Stimulated activated CD4-positive, alpha-beta T cell treated with anti-CD3 and anti-CD28 coated beads, Interleukin-12 subunit alpha, Interleukin-12 subunit beta, amount 100 ng/mL, for 24 hours (primary cell): ENCODE results near the gene CDHR4.
"Not testable (repeated sequence)": the region's sequence is repeated elsewhere in the genome, so short reads cannot be mapped to it uniquely, and the experiment has no call there.

Source experiments
- DNase-seq, 2 experiments: peaks; one replicate each; pipeline ENCODE4 v3.0.0-alpha.2; 2020; ENCODE audit warnings: low read depth in 2 of 2

CDHR4 gene

DNA sequence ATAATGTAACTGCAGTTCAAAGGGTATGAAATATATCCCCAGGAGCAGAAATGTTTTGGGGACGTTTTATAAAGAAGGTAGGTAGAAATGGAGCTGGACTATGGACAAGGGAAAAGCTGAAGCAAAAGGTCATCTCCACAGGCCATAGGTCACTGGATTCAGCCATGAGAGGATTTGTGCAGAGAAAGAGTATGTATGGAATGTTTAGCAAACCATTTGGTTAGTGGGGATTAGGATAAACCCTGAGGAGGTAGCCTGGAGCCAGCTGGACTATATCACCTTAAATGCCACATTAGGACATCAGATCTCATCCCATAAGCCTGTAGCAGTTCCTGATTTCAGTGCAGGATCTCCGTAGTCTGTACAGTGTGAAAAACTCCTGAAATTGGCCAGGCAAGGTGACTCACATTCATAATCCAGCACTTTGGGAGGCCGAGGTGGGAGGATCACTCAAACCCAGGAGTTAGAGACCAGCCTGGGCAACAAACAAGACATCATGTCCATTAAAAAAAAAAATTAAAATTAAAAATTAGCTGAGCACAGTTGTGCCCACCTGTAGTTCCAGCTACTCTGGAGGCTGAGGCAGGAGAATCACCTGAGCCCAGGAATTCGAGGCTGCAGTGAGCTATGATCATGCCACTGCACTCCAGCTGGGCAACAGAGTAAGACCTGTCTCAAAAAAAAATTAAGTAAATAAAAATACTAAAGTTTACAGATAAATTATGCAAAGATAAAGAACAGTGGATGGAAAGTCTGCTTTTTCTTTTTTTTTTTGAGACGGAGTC lies 18.1 kb downstream of the CDHR4 start:
- no peak for DNase-seq

DNA sequence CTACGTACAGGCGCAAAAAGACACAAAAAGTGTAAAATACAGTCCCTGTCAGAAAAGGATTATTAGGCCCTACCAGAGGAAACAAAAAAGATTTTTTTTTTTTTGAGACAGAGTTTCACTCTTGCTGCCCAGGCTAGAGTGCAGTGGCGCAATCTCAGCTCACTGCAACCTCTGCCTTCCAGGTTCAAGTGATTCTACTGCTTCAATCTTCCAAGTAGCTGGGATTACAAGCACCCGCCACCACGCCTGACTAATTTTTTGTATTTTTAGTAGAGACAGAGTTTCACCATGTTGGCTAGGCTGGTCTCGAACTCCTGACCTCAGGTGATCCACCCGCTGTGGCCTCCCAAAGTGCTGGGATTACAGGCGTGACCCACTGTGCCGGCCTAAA lies 18.7 kb downstream of the CDHR4 start:
- DNase-seq: not testable (repeated sequence)

DNA sequence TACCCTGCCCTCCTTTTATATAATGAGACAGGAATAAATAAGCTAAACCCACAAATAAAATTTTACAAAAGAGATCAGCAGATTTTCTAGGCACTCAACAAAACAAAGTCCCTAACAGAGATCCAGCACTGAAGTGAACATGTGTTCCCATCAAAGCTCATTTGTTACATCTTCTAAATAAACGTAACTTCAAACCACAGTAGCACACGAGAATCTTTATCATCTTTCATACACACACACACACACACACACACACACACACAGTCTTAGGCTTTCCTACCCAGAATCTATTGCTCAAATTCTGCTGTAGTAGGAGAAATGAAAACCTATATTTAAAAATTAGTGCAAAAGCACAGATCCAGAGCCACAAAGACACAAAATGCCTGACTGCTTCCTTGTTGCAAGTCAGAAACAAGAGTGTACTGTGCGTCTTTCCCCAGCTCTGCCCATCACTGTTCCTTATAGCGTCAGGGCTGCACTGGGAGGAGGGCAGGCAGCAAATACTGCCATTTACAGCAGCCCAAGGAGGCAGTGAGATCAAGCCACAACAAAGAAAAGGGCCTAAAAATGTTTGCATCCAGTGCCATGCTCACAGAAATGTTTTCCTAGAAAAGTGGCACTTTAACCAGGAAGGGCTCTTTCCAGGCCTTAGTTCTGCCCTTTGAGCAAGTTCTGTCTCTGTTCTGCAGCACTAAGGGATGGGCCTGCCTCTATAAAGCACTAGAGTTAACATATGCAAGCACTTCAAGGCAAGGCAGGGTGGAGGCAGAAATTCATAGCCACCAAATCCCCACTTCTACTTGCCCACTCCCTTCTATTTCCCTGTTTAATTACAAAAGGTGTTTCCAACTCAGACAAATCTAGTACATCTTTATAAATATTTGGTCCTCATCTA lies 19.3 kb downstream of the CDHR4 start:
- no peak for DNase-seq

DNA sequence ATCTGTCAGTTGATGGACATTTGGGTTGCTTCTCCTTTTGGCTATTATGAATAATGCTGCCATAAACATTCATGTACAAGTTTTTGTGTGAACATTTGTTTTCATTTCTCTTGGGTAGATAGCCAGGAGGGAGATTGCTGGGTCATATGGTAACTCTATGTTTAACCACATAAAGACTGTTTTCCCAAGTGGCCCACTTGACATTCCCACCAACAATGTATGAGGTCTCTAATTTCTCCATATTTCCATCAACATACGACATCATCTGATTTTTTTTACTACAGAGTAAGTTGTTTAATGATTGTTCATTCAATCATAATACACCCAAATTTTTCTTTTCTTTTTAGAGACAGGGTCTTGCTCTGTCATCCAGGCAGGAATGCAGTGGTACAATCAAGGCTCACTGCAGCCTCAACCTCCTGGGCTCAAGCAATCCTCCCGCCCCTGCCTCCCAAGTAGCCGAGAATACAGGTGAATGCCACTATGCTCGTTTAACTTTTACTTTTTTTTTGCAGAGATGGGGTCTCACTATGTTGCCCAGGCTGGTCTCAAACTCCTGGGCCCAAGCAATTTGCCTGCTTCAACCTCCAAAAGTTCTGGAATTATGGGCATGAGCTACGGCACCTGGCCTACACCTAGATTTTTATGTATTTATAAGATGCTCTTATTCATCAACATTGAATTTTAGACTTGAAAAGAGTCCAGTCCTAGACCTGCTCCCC lies 20.2 kb downstream of the CDHR4 start:
- DNase-seq: no peak

DNA sequence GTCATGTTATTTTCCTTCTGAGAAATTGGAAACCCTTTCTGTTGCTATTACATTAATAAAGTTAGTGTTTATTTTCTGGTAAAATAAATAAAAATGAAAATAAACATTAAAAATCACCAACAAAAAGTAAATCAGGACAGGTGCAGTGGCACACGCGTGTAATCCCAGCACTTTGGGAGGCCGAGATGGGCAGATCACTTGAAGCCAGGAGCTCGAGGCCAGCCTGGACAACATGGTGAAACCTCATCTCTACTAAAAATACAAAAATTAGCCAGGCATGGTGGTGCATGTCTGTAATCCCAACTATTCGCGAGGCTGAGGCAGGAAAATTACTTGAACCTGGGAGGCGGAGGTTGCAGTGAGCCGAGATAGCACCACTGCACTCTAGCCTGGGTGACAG lies 23.6 kb downstream of the CDHR4 start:
- not testable (repeated sequence) for DNase-seq

DNA sequence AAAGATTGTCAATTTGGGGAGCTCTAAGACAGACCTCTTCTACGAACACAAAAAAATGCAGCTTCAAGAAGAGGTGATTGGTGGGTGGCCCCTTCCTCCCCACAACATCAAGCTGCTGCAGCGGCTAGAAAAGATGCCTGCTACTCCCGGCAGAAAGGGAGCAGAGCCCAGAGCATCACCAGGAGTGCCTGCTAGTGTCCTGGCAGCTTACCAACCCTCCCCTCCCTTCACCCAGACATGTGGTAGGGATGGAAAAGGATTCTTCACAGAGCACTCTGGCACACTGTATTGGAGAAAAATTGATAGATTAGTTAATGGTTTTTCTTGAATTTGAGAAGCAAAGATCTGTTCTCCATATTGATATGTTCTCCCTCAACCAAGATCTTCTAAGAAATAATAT lies 24.1 kb downstream of the CDHR4 start:
- no peak for DNase-seq

DNA sequence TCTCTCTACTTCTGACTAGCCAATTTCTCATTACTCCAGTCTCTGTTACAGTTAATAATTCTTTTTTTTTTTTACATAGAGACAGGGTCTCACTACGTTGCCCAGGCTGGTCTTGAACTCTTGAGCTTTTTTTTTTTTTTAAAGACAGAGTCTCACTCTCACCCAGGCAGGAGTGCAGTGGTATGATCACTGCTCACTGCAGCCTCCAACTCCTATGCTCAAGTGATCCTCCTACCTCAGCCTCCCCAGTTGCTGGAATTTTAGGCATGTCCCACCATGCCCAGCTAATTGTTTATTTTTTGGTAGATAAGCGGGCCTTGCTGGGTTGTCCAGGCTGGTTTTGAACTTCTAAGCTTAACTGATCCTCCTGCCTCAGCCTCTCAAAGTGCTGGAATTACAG lies 27.0 kb downstream of the CDHR4 start:
- DNase-seq: no peak

DNA sequence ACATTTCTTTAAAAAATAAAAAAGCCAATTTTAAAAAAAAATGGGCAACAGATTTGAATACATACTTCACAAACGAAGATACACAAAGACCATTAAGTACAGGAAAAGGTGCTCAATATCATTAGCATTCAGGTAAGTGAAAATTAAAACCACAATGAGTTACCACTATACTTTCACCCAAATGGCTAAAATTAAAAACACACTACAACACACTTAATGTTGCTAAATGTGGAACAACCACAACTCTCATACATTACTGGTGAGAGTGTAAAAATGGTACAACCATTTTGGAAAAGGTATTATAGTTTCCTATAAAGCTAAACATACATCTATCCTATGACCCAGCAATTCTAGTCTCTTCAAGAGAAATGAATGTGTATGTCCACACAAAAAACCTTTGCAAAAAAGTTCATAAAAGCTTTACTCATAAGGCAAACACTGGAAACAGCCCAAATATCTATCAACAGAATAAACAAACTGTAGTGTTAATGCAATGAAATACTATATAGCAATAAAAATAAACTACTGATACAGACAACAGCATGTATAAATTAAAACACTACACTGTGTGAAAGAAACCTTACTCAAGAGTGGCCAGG lies 28.2 kb downstream of the CDHR4 start:
- no peak for DNase-seq

DNA sequence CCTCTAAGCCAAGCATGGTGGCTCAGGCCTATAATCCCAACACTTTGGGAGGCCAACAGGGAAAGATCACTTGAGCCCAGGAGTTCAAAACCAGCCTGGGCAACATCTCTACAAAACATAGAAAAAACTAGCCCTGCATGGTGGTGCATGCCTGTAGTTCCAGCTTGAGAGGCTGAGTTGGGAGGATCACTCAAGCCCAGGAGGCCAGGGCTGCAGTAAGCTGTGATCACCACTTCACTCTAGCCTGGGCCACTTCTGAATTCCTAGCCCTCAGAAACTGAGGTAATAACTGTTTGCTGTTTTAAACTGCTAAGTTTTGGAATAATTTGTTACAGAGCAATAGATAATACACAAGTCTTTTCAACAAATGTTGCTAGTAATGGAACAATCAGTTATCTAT lies 29.7 kb downstream of the CDHR4 start:
- no peak for DNase-seq

DNA sequence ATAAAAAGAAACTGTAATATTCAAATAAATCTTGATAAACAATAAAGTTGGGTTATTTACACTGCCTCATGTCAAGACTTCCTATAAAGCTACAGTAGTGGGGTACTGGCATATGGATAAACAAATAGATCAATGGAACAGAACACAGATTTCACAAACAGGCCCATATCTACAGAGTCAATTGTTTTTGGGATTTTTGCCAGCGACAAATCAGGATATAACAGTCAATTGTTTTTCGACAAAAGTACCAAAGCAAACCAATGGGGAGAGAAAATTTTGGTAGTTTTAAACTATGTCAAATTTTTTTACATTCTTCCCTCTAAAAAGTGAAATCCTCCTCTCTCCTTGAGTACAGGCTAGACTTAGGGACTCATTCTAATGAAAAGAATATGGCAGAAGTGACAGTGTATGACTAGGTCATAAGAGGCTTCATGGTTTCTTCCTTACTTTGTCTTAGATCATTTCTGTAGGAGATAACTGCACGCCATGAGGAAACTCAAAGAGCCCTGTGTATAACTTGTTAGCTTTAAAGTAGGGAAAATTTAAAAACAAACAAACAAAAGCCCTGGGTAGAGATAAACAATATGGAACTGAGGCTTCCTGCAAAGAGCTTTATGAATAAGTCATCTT lies 30.3 kb downstream of the CDHR4 start:
- DNase-seq: no peak

DNA sequence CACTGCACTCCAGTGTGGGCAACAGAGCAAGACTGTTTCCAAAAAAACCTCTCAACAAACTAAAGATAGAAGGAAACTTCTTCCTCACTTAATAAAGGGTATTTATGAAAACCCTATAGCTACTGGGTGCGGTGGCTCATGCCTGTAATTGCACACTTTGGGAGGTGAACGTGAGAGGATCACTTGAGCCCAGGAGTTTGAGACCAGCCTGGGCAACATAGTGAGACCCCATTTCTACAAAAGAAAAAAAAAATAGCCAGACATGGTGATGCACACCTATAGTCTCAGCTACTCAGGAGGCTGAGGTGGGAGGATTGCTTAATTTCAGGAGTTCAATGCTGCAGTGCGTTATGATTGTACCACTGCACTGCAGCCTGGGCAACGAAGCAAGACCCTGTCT lies 35.7 kb downstream of the CDHR4 start:
- DNase-seq: no peak

DNA sequence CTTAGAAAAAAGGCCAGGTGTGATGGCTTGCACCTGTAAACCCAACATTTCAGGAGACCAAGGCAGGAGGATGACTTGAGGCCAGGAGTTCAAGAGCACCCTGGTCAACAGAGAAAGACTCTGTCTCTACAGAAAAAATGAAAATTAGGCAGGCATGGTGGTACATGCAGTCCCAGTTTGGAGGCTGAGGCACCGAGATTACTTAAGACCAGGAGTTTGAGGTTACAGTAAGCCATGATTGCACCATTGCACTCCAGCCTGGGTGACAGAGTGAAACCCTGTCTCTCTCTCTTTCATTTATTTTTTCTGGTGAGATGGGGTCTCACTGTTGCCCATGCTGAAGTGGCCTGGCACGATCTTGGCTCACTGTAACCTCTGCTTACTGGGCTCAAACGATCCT lies 38.0 kb downstream of the CDHR4 start:
- no peak for DNase-seq

DNA sequence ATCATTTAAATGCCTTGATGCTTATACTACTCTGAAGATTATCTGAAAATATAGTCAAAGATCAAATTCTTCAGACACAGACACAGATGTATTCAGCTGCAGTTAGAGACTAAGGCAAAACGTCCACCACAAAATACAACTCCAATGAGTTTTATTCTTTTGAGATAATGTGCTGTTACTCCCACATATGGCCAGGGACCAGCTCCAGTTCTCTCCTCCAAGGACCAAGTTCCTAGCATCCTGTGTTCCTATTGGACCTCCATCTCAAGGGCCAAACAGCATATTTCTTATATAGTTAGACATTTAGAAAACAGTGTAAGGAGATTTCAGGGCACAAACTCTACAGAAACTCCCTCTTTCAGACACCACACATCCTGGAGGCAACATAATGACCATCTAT lies 40.4 kb downstream of the CDHR4 start:
- no peak for DNase-seq

DNA sequence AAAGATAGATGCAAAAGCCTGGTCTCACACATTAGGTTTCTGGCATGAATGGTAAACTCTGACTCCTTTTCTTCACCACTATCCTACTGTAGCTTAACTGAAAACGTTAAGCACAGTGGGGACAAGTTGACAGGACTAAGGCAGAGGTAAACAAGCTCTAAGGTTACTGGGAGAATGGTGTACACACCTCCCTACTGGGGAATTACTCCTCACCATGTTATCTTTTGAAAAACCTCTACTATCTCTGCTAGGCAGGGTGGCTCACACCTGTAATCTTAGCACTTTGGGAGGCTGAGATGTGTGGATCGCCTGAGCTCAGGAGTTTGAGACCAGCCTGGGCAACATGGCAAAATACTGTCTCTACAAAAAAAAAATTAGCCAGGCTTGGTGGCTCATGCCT lies 42.5 kb downstream of the CDHR4 start:
- DNase-seq: no peak

DNA sequence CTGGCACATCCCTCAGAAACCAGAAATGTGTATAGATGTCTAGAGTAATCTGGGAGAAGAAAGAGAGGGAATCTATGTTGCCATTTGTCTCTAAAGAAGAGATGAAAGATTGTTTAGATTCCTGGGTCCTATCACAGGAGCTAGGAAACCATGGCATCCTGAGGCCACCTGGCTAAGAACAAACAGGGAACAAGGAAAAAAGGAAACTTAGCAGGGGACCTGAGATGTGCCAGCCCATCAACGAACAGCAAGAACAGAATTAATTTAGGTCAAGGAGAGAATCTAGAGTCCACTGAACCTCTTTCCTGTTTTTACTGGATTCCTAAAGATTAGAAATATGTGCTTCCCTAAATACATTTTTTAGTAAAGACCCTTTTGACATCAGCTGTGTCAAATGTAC lies 43.6 kb downstream of the CDHR4 start:
- DNase-seq: no peak

DNA sequence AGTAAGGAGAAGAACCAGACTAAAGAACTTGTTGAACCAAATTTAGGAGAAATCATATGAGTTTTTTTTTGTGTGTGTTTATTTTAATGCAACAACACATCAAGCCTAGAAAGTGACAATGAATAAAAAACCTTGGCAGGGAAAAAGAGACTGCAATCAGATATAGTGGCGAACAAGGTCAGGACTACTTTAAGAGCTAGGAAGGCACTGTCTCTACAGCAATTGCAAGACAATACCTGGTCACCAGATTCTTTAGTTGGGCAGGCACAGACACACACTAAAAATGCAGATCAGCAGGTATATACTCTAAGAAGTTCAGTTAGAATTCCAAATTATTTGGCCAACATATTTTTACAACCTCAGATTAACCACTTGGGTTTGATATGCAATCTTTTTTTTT lies 45.1 kb downstream of the CDHR4 start:
- no peak for DNase-seq

DNA sequence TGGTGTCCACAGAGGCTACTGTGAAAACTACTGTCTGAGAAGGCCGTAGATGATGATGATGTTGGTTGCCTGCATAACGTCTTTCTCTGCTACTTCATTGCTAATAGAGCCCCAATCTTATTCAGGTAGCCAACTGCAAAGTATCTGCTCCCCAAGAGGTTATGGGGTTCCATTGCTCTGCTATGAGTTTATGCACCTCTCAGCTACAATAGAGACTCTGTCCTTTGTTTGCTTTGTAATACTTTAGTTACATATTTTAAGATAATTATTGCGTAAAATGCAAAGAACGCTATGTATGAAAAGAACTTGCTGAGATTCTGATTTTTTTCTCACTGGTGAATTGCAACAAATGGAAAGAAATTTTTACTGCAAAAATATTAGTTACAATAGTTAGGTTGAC lies 48.2 kb downstream of the CDHR4 start:
- no peak for DNase-seq

DNA sequence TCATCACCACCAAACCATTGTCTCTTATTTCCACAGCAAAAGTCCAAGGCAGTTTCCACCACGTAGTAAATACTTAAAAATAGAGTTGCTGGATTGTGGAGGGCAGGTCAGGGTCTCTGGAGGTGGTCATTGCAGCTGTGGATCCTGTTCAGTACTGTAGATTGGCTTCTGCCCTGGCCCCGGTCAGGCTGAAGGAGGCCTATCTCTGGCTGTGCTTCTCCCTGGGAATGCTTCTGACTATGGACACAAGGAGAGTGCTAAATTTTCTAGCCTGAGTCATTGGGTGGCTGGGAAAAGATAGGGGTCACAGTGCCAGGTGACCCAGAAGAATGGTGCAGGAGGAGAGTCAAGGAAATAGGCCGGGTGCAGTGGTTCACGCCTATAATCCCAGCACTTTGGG lies 49.6 kb downstream of the CDHR4 start:
- no peak for DNase-seq

DNA sequence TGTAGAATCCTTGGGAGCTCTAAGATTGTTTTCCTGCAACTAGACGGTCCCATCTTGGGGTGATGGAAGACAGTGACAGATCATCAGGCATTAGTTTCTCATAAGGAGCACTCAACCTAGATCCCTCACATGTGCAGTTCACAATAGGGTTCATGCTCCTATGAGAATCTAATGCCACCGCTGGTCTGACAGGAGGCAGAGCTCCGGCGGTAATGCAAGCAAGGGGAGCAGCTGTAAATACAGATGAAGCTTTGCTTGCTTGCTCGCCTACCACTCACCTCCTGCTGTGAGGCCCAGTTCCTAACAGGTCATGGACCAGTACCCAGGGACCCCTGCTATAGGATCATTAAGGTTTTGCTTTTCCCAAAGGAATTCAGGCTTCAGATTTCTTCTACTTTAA lies 50.8 kb downstream of the CDHR4 start:
- DNase-seq: not testable (repeated sequence)

DNA sequence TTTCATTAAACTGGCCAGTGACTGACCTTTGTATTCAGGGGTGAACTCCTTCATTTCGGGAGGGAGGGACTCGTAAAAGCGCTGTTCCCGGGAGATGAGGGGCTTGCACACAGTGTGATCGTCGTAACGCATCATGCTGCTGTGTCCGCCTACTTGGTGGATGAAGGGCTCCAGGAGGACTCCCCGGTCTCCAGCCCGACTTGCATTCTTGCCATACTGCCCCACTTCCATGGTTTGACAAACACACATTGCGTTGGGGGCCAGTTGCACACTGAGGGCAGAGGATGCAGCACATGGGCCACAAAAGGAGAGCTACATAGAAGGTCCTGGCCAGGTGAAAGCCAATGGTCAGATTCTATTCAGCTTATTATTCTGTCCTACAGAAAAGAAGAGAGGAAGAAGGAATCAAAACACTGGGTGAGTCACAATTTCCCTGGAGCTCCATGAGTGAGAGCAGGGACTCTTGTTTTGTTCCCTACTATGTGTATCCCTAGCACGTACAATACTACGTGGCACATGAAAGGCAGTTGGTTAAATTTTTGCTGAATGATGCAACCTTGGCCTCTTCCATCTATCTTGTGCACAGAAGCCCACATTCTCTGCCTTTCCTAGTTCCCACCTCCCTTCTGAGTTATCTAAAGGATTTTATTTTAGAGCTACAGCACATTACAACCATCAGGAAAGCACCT lies 51.7 kb downstream of the CDHR4 start:
- no peak for DNase-seq

DNA sequence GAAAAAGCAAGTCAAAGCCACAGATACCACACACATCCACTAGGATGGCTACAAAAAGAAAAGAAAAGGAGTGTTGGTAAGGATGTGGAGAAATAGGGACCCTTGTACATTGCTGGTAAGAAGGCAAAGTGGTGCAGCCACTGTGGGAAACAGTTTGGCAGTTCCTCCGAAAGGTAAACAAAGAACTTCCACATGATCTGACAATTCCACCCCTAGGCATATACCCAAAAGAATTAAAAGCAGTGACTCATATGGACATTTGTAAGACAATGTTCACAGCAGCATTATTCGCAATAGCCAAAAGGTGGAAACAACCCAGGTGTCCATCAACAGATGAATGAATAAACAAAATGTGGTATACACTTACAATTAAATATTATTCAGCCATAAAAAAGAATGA lies 53.7 kb downstream of the CDHR4 start:
- no peak for DNase-seq
